ENCODE measurements around the gene PPIA.

PPIA gene

DNA sequence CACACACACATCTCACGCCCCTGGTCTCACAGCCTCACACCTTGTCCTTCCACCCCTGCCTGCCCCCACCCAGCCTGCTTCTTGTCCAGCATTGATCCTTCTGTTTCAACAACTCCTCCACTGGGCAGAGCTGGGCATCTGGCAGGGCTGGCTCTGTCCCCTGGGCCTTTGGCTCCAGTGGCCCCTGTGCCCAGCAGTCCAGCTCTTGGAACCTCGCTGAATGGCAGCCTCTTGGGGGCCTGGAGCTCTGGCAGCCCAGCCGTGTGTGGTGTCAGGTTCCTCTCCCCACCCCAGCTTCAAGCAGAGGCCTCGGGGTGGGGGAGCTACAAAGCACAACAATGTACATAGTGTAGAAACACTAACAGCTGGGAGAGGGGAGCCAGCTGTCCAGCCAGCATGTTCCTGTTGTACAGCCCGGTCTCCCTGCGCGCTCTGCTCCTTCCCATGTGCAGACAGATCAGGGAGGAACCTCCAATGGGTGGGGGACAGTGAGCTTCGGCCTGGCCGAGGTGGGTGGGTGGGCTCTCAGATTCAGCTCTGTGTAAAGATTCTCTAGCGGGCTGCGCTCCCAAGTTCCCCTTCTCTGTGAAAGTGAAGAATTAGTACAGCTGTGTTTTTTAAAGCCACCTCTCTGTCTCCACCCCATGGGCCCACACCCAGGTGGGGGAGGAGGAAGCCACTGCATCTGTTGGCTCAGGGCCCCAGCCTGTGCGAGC, 28.4 kb upstream of the PPIA start:
- TF ChIP-seq, protein P1, sequence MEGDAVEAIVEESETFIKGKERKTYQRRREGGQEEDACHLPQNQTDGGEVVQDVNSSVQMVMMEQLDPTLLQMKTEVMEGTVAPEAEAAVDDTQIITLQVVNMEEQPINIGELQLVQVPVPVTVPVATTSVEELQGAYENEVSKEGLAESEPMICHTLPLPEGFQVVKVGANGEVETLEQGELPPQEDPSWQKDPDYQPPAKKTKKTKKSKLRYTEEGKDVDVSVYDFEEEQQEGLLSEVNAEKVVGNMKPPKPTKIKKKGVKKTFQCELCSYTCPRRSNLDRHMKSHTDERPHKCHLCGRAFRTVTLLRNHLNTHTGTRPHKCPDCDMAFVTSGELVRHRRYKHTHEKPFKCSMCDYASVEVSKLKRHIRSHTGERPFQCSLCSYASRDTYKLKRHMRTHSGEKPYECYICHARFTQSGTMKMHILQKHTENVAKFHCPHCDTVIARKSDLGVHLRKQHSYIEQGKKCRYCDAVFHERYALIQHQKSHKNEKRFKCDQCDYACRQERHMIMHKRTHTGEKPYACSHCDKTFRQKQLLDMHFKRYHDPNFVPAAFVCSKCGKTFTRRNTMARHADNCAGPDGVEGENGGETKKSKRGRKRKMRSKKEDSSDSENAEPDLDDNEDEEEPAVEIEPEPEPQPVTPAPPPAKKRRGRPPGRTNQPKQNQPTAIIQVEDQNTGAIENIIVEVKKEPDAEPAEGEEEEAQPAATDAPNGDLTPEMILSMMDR (IDR thresholded peaks at IDR 0.05; ENCODE audit: low read depth, low read length, missing control alignments), result no peak
- DNase-seq (ENCODE audit: low read depth), result no peak
- H3K4me3 ChIP-seq (ENCODE audit: low read depth, low read length), result no peak overlapping the region
- in situ Hi-C loops (cut with HindIII; ENCODE audit: low sequenced_read_pairs), result no loop called here

DNA sequence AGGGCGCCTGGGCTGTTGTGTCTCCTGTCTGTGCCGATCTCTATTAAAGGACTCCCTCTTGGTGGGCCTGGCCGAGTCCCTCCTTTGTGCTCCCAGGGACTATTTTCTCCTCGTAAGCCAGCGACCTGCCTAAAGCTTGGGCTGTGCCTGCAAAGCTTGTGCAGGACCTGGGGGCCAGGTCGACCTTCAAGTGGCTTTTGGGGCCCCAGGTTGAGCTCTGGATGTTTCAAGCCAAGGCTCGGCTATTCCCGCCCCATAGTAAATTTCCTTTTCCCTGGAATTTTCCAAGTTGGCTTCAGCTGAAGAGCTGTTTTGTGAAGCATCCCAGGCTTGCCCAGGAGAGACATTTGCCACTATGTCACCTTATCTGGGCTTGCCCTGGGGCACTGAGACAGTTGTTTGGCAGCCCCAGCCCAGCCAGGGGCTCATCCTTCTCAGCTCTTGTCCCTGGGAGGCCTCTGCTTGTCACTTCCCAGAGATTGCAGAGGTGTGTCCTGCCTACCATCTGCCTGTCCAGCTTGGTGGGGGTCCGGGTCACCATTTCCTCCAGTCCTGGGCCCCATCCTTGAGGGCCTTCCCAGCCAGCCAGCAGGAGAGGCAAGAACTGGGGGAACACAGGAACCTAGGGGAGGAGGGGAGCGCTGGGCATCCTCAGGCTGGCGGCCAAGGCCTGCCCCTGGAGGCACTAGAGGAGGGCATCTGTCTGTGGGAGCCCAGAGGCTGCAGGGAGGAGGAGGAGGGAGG, 27.7 kb upstream of the PPIA start:
- no peak for DNase-seq (ENCODE audit: low read depth)
- in situ Hi-C loops (cut with HindIII; ENCODE audit: low sequenced_read_pairs), result no loop called here
- H3K4me3 ChIP-seq (ENCODE audit: low read depth, low read length), result no peak overlapping the region
- TF ChIP-seq, protein P1 (IDR thresholded peaks at IDR 0.05; ENCODE audit: low read depth, low read length, missing control alignments), result no peak

DNA sequence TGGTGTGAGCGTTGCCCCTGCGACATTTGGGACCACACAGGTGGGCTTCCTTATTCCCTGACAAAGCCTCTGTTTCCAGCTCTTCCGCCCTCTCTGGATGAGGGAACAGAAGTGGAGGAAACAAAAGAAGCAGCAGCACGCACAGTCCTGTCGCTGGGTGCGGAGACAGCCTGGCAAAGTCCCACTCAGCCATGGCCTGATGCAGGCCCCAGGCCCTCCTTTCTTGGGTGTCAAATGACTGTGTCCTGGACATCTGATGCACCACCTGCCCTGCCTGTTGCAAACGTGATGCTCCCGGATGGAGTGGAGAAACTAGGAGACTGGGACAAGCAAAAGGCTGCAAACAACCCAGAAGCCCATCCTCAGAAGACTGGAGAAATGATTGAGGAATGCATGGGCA, 27.1 kb upstream of the PPIA start:
- DNase-seq (ENCODE audit: low read depth), result no peak
- no peak overlapping the region for H3K4me3 ChIP-seq (ENCODE audit: low read depth, low read length)
- TF ChIP-seq, protein P1 (IDR thresholded peaks at IDR 0.05; ENCODE audit: low read depth, low read length, missing control alignments), result no peak

DNA sequence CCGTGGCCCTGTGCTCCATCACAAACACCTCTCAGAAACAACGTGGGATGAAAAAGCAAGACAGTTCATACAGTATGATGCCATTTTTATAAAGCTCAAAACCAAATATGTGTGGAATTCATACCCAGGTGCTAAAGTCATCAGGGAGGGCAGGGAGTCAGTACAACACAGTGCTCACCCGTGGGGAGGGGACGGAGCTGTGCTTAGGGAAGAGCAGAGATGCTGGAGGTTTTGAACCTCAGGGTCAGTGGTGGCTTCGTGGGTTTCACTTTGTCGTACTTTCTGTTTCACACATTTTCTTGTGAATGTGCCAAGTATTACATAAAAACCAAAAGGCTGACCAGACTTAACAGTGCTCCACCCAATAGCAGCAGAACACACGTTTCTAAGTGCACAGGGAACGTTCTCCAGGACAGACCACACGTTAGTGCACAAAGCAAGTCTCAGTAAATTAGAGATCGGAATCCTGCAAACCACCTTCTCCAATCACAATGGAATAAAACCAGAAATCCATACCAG, 26.6 kb upstream of the PPIA start:
- TF ChIP-seq, protein P1 (IDR thresholded peaks at IDR 0.05; ENCODE audit: low read depth, low read length, missing control alignments), result no peak
- no peak for DNase-seq (ENCODE audit: low read depth)
- in situ Hi-C loops (cut with HindIII; ENCODE audit: low sequenced_read_pairs), result no loop called here
- no peak overlapping the region for H3K4me3 ChIP-seq (ENCODE audit: low read depth, low read length)

More for the DNA sequence above, 27.1 kb upstream of the PPIA start:
- in situ Hi-C loops (cut with HindIII; ENCODE audit: low sequenced_read_pairs), result no loop called here

DNA sequence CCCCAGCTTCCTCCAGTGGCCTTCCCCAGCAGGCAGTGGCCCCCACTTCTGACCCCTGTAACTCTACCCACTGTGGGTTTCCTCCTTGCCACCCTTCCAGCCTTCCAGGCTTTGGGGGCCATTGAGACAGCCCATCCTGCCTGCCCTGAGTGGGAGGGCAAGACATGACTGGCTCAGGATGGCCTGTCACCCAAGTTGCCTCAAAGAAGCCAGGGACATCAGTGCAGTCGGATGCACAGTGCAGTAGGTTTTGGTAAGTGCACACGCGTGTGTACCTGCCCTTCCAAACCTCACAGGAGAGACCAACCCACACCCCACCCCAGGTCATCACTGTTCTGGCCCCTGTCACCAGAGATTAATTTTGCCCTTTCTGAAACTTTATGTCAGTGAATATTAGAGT, 25.1 kb upstream of the PPIA start:
- no peak for DNase-seq (ENCODE audit: low read depth)
- in situ Hi-C loops (cut with HindIII; ENCODE audit: low sequenced_read_pairs), result no loop called here
- TF ChIP-seq, protein P1 (IDR thresholded peaks at IDR 0.05; ENCODE audit: low read depth, low read length, missing control alignments), result no peak
- H3K4me3 ChIP-seq (ENCODE audit: low read depth, low read length), result no peak overlapping the region

DNA sequence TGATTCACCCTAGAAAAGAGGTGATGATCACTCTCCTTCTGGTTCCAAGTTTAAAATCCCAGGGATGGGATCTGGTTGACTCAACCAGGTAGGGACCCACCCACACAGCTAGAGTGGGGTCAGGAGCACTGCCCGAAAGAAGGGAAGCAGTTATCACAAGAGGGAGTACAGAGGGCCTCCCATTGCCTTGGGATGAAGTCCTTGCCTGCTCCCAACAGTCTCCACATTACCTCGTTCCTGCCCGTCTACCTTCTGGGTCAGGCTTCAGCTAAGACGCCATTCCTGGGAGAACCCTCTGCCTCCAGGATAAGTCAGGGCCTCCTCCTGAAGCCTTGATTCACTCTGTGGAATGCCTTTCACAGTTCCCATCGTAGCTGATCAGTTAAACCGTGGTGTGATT, 24.0 kb upstream of the PPIA start:
- TF ChIP-seq, protein P1 (IDR thresholded peaks at IDR 0.05; ENCODE audit: low read depth, low read length, missing control alignments), result no peak
- in situ Hi-C loops (cut with HindIII; ENCODE audit: low sequenced_read_pairs), result no loop called here

More for the DNA sequence above, 24.0 kb upstream of the PPIA start:
- no peak for DNase-seq (ENCODE audit: low read depth)
- H3K4me3 ChIP-seq (ENCODE audit: low read depth, low read length), result no peak overlapping the region
